Measurements from ENCODE around the gene NUDT4.

The NUDT4 gene

DNA sequence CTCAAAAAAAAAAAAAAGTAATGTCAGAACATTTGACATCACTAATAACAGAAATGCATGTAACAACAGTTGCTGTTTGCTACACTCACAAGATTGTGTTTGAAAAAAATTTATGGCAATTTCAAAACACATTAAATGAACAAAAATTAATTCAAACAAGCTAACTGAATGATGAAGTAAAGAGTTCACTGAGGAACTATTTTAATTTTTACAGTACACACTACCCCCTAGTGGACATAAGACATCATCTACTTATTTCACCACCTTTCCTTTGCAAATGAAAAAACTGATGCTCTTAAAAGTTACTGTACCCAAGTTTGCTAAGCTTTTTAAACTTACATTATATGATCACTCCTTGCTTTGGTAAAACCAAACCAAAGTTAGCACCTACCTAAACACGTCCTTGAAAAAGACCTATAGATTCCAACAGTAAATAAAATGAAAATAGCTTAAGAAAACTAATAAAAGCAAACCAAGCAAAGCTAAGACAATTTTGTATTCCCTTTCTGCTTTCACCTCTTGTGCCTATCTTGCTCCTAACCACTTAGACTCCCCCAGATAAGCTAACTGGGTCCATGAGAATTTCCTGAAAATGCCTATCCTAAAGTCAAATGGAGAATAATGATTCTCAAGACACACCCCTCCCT, 41.8 kb downstream of the NUDT4 start:
- TF ChIP-seq CTCF (IDR thresholded peaks at IDR 0.05; ENCODE audit: low read length, missing control alignments) = peak; percentile 53
- DNase-seq (ENCODE audit: low read depth) = peak; percentile 81
- H3K4me3 ChIP-seq (replicated peaks; ENCODE audit: low read depth, low read length) = no peak overlapping the region

- no peak overlapping the region for H3K4me3 ChIP-seq (replicated peaks; ENCODE audit: low read depth, low read length)
- DNase-seq (ENCODE audit: low read depth) = no peak
- TF ChIP-seq CTCF (IDR thresholded peaks at IDR 0.05; ENCODE audit: low read length, missing control alignments) = no peak
Observed at GRCh38 chr12:93422050-93422449, 44.3 kb downstream of the NUDT4 start.

GRCh38 chr12:93425736-93426411, 48.1 kb downstream of the NUDT4 start:
- no peak for DNase-seq (ENCODE audit: low read depth)
- no peak overlapping the region for H3K4me3 ChIP-seq (replicated peaks; ENCODE audit: low read depth, low read length)
- TF ChIP-seq CTCF (IDR thresholded peaks at IDR 0.05; ENCODE audit: low read length, missing control alignments) = no peak

DNA sequence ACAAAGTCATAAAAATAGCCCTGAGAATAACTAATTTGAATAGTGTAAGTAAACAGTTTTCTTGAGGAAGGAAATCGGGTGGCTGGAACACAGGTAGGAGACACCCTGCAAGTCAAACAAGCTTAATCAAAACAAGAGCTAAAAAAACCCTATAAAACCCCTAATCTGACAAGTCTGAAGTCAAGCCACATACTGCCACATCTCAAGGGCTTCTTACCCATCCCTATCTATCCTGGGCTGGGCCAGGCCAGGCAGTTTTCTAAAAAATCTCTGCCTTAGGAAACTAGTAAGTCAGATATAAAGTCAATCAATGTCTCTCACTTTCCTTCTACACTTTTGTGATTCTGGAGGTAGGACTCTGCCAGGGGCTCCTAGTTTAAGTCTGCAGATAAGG, 48.7 kb downstream of the NUDT4 start:
- H3K4me3 ChIP-seq (replicated peaks; ENCODE audit: low read depth, low read length) = no peak overlapping the region
- DNase-seq (ENCODE audit: low read depth) = no peak
- no peak for TF ChIP-seq CTCF (IDR thresholded peaks at IDR 0.05; ENCODE audit: low read length, missing control alignments)

GRCh38 chr12:93427779-93428564, 50.2 kb downstream of the NUDT4 start:
- no peak overlapping the region for H3K4me3 ChIP-seq (replicated peaks; ENCODE audit: low read depth, low read length)
- peak; percentile 57 for DNase-seq (ENCODE audit: low read depth)
- TF ChIP-seq CTCF (IDR thresholded peaks at IDR 0.05; ENCODE audit: low read length, missing control alignments) = no peak

- TF ChIP-seq CTCF (IDR thresholded peaks at IDR 0.05; ENCODE audit: low read length, missing control alignments) = no peak
- no peak overlapping the region for H3K4me3 ChIP-seq (replicated peaks; ENCODE audit: low read depth, low read length)
- DNase-seq (ENCODE audit: low read depth) = no peak
Observed at GRCh38 chr12:93429448-93429847, 51.7 kb downstream of the NUDT4 start.

Measured in fibroblast of pulmonary artery (primary cell).